ENCODE data around the gene PA2G4.
"Not testable (repeated sequence)": the region's sequence is repeated elsewhere in the genome, so short reads cannot be mapped to it uniquely, and the experiment has no call there.

Gene PA2G4

DNA sequence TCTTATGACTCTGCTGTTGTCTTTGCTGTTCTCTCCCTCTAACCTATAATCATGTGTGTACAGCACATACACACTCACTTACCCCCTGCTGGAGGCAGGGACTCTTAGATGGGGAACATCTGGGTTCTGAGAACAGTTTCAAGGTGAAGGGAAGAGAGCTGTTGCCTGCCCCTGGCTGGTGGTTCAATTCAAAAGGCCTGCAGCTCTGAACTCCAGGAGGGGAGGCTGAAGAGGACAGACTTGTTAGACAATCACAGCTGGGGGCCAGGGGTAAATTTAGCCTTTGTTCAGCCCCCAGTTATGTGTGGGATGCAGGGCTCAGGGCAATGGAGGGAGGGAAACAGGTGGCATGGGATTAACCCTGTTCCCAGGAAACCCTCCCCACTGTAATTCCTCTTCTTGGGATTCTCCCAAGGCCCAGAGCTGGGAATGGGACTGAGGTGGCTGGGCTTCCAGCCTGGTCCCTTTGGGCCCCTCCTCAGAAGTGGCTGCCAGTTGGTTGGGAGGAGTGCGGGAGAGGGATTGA lies 50.0 kb downstream of the PA2G4 start:
- no peak for DNase-seq

DNA sequence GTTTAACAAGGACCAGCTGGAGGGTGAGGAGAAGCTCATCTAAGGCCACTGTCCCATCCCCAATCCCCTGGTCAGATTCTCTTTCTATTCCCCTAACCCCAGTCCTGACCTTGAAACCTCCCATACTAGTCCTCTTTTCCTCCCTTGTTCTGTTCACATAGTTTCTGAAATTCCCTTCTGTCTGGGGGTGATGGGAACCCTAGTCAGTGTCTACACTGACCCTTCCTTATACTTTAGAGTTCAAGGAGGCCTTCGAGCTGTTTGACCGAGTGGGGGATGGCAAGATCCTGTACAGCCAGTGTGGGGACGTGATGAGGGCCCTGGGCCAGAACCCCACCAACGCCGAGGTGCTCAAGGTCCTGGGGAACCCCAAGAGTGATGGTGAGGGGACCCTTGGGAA lies 50.5 kb downstream of the PA2G4 start:
- DNase-seq: no peak

DNA sequence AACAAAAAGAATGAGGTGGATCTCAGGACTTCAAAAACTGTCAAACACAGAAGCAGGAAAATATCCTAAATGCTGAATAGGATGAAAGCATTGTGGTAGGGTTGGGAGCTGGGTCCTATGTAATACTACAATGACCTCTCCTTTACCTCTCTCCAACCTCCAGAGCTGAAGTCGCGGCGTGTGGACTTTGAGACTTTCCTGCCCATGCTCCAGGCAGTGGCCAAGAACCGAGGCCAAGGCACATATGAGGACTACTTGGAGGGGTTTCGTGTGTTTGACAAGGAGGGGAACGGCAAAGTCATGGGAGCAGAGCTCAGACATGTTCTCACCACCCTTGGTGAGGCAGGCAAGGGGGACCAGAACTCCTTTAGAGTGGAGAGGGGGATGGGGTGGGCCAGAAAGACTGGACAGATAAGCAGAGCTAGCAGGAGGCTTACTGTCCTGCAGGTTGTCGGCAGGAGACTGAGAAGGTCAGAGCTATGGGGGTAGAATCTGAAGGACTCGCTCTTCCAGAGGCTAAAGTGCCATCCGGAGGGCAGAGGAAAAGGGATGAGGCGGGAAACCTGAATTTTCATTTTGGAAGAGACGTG lies 51.0 kb downstream of the PA2G4 start:
- DNase-seq: no peak

DNA sequence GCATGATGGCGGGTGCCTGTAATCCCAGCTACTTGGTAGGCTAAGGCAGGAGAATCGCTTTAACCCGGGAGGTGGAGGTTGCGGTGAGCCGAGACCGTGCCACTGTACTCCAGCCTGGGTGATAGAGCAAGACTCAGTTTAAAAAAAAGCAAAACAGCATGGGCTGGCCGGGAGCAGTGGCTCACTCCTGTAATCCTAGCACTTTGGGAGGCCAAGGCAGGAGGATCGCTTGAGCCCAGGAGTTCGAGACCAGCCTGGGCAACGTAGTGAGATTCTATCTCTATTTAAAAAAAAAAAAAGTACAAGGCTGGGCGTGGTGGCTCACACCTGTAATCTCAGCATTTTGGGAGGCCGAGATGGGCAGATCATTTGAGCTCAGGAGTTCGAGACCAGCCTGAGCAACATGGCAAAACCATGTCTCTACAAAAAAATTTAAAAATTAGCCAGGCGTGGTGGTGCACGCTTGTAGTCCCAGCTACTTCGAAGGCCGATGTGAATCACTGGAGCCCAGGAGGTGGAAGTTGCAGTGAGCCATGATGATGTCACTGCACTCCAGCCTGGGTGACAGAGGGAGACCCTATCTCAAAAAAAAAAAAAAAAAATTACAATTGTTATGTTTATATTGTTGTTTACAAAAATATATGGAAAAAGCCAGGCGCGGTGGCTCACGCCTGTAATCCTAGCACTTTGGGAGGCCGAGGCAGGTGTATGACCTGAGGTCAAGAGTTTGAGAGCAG lies 52.3 kb downstream of the PA2G4 start:
- DNase-seq: not testable (repeated sequence)

DNA sequence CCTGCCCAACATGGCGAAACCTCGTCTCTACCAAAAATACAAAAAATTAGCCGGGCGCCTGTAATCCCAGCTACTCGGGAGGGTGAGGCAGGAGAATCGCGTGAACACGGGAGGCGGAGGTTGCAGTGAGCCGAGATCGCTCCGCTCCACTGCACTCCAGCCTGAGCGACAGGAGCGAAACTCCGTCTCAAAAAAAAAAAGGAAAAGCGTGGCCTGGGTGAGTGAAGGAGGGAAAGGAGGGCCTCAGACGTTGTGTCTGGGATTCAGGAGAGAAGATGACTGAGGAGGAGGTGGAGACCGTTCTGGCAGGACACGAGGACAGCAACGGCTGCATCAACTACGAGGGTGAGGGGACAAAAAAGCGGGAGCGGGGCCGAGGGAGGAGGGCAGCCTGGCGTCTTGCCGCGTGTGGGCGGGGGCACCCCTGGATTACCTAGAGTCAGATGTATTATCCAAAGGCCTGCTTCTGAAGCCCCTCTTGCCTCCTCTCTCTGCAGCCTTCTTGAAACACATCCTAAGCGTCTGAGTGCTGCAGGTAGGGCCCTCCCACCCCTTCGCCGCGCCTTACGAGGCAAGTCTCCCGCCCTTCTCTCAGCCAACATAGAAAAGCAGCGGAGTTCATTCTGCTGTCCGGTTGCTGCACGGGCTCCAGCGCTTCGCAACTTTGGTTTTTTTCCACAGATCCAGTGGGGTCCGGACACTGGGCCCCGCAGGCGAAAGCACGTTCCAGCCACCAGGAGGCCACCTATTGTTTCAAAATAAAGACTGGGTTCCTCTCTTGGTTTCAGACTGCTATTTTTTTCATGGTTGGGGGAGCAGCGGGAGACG lies 53.1 kb downstream of the PA2G4 start:
- DNase-seq: peak; percentile 54

DNA sequence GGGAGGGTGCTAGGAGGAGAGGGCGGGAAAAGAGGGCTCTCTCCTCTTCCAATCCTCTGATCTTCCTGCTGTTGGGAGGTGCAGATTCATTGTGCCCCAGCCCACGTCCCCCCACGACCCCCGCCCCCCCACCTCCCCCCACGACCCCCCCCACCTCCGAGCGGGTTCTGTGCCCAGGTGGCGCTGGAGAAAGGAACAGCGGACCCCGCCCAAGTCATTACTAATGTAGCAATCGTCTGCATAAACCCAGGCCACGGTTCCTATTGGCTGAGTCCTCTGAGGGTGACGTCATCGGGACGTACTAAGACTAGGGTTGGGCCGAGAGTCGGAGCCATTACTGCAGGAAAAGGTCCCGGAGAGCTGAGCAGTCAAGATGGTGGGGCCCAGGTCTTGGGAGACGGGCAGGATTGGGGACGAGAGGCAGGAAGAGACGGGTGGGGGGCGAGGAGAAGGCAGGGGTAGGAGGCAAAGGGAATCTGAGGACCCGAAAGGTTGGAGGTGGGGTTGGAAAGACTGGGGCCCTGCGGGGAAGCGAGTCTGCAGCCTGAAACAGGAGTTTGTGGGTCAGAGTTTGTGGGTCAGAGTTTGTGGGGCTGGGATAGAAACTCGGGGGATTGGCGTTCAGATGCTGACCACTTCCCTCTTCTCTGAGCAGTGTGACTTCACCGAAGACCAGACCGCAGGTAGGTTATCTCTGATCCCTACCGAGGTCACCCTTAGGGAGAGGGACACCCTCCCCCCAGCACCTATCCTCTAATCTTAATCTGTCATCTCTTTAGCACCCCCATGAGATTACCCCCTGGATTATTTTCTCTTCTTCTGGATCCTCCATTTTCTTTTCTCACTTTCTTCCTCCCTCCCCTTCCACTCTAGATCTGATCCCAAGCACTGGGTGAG lies 53.9 kb downstream of the PA2G4 start, which contains the start of gene MYL6:
Gene MYL6, plus strand, starts transcription at position 331 of the 897 bp plus-strand sequence. Its CDS starts 43 bp downstream, at position 374.
- peak; percentile 89 for DNase-seq

DNA sequence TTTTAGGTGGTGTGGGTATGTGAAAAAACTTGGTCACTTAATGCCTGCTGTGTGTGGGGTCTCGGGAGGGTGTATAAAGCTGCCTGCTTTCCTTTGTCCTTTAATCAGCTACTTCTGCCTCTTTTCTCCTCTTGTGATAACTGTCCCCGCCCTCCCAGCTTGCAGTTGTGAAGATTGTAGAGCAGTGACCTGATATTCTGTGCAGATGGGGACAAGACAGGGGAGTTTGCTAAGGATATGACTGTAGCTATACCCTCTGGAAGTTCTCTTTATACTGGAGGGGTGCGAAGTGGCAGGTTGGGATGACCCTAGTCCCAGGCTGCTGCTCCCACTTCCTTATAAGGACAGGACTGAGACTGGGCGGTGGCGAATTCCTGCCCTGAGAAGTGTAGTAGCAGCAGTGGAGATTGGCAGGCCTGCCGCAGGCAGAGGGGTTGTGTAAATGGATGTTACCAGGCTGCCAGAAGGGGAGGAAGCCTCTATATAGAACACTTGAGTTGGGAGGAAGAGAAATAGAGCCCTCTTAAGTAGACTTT lies 54.6 kb downstream of the PA2G4 start:
- no peak for DNase-seq

DNA sequence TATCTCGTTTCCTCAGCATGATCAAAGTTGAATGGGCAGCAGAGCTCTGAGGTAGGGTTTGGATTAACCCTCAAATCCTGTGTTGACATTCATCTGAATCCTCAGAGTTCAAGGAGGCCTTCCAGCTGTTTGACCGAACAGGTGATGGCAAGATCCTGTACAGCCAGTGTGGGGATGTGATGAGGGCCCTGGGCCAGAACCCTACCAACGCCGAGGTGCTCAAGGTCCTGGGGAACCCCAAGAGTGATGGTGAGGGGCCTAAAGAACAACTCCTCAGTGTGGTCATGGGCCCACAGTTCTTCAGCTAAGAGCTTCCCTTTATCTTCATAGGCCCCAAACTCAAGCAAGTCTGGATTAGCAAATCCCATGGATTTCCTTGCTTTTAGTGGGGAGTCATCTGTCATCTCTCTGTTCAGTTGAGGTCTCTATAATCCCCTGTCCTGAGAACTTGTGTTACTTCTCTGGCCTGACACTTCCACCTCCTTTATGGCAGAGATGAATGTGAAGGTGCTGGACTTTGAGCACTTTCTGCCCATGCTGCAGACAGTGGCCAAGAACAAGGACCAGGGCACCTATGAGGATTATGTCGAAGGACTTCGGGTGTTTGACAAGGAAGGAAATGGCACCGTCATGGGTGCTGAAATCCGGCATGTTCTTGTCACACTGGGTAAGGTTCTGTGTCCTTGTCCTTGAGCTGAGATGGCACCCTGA lies 55.3 kb downstream of the PA2G4 start:
- no peak for DNase-seq

DNA sequence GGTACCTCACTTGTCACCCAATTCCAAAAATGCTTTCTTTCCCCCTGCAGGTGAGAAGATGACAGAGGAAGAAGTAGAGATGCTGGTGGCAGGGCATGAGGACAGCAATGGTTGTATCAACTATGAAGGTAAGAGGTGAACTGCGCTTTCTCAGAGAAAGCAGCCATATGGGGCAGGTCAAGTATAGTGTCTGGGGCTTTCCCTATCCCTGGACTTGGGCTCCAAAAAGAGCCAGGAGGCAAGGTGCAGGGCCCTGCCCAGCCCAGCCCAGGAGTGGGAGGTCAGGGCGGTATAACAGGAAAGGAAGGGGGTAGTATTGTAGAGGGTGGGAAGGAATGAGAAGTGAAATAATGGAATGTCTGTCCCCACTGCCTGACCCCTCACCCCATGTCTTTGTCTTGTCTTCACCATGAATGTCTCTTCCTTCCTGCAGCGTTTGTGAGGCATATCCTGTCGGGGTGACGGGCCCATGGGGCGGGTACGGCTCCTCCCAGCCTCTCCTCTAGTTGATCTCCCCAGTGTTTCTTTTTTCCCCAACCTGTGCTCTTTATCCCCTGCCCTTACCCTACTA lies 55.9 kb downstream of the PA2G4 start:
- peak; percentile 45 for DNase-seq

DNA sequence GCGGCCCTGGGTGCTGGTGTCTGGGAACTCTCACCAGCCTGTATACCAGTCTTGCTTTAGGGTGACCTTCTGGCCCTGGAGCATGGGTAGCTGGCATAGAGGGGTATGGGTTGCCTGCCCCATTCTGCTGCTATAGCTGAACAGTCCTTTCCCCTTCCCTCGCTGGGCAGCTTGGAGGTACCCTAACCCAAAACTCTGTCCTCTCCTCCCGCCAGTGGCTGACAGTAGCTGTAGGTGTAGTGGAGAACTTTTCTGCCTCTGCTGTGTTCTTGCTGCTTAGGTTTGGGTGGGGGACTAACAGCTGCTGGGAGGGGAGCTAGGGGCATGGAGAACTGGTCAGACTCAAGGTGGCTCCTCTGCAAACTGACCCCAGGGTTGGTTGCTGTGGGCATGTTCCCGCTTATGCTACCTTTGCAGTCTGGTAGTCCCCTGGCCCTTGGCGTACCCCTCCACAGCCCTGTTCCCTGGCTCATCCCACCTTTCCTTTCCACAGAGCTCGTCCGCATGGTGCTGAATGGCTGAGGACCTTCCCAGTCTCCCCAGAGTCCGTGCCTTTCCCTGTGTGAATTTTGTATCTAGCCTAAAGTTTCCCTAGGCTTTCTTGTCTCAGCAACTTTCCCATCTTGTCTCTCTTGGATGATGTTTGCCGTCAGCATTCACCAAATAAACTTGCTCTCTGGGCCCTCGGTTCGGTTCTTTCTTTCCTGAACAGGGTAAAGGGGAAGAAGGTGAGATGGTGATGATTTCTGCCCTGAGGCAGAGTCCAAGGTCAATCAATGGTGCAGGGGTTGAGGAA lies 56.7 kb downstream of the PA2G4 start:
- DNase-seq: no peak

DNA sequence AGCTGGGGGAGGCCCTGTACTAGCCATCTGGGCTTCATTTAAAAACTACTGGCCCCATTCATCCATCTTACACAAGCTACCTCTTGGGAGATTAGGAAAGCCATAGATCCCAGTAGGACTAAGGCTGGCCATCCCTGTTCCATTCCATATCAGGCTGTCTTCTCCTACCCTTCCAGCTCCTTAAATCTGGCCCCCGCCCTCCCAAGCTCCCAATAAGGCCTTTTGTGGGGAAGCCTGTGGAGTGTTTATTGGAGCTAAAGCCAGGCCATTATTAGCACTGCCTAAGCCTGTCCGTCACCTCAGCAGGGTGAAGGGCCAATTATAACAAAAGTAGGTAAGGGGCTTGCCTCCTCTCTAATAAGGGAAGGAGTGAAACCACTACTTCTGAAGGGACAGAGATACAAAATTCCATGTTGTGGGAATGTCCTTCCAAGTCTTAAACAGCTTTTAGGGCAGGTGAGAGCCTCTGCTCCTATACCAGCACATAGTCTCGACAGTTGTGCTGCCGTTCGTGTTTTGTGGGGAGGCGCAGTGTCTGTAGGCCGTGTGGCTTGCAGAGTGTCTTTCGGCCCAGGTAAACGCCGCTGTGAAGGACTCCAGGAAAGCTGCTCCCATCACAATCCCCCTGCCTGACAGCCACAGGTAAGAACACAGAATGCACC lies 57.5 kb downstream of the PA2G4 start:
- no peak for DNase-seq

DNA sequence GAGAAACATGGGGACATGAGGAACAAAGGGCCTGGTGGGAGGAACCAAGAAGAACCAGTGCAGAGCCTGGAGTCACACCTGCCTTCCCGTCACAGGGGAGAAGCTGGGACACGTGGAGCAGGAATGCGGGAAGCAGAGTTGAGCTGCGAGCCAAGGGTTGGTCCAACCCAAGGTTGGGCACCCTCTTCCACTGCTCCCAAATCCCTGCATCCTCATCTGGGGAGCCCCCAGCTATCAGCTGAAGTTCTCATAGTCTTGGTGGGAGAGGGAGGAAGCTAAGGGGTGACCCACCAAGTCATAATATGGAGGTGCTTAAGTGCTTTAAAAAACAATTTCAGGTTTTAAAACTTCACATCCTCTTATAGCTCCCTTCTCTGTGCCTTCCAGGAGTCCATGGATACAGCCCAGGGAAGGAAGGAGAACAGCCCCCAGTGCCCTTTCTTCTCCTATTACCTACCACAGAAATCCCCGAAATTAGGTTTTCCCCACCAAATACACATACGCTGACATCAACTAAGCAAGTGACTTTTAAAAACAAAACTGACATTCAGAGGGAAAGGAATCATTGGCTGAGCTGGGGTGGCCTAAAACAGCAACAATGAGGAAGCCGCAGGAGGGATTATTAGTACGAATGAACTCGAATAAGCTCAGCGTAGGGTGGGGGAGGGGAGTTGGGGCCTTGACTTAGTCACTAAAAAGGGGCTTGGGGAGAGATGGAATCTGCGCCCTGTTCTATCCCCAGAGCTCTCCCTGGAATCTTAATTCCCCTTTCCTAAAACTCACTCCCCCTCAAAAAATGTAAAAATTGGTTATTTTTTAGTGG lies 58.3 kb downstream of the PA2G4 start:
- DNase-seq: no peak
